NCI-H345 treated with DMSO at 0.1 percent for 48 hours (cell line): Measurements from ENCODE around the gene ADH1A.
A peak's percentile ranks its signal among the peaks of the same experiment; 100 is the strongest.
"Not testable (repeated sequence)": the region's sequence is repeated elsewhere in the genome, so short reads cannot be mapped to it uniquely, and the experiment has no call there.

Source experiments
- DNase-seq: peaks from one replicate; lab custom pipeline; 2025; ENCODE audit not compliant: unreplicated experiment; lab: John Stamatoyannopoulos, UW

ADH1A gene

GRCh38 chr4:99290848-99291786, at the start of gene ADH1A:
Gene ADH1A (minus strand): TSS chr4:99290985. CDS start chr4:99290914, 71 bp downstream.
- no peak for DNase-seq

- no peak for DNase-seq
These were observed 48.4 kb upstream of the ADH1A start for GRCh38 chr4:99339172-99339571.

GRCh38 chr4:99336553-99336952, 45.8 kb upstream of the ADH1A start:
- no peak for DNase-seq

- no peak for DNase-seq
These were observed 44.1 kb upstream of the ADH1A start for GRCh38 chr4:99334880-99335279.

GRCh38 chr4:99330648-99331047, 39.9 kb upstream of the ADH1A start:
- no peak for DNase-seq

- no peak for DNase-seq
These were observed 39.1 kb upstream of the ADH1A start for GRCh38 chr4:99329876-99330275.

- DNase-seq, result no peak
These were observed 34.2 kb upstream of the ADH1A start for GRCh38 chr4:99324979-99325378.

GRCh38 chr4:99324361-99324760, 33.6 kb upstream of the ADH1A start:
- no peak for DNase-seq

GRCh38 chr4:99323756-99324155, 33.0 kb upstream of the ADH1A start:
- DNase-seq, result no peak

GRCh38 chr4:99321241-99322191, 30.7 kb upstream of the ADH1A start, which contains the start of gene ADH1B:
Gene ADH1B (minus strand): TSS chr4:99321401. CDS start chr4:99321331, 70 bp downstream.
- DNase-seq, result no peak

GRCh38 chr4:99317811-99318210, 27.0 kb upstream of the ADH1A start:
- not testable (repeated sequence) for DNase-seq

GRCh38 chr4:99317354-99317753, 26.6 kb upstream of the ADH1A start:
- no peak for DNase-seq

GRCh38 chr4:99315839-99316238, 25.1 kb upstream of the ADH1A start:
- no peak for DNase-seq

- DNase-seq, result no peak
These were observed 23.4 kb upstream of the ADH1A start for GRCh38 chr4:99314211-99314610.

- DNase-seq, result no peak
These were observed 19.6 kb upstream of the ADH1A start for GRCh38 chr4:99310389-99310788.

- DNase-seq, result no peak
These were observed 15.0 kb upstream of the ADH1A start for GRCh38 chr4:99305638-99306400.

GRCh38 chr4:99301376-99302164, 10.8 kb upstream of the ADH1A start:
- no peak for DNase-seq

GRCh38 chr4:99300934-99301333, 10.1 kb upstream of the ADH1A start:
- DNase-seq, result peak; percentile 19

GRCh38 chr4:99293357-99293756, 2.6 kb upstream of the ADH1A start:
- no peak for DNase-seq

- no peak for DNase-seq
These were observed 5.4 kb downstream of the ADH1A start for GRCh38 chr4:99285387-99285786.
